Panc1 (cell line): Measurements from ENCODE around the gene STARD5. TPM values are rescaled to one million over a fixed set of nuclear protein-coding genes. Genes with fewer than 3 reads are reported as not detected.

Experiments
- ATAC-seq: fragments of 200-7000 bp; cut with Tn5 transposase; 2 replicates; pipeline ENCODE4 v1.9.1; 2020; ENCODE audit warnings: mild to moderate bottlenecking, moderate library complexity
- BruUV-seq: library from RNA; stranded (reverse); fragments of 400-500 nt; replicated peaks from 2 replicates; lab custom pipeline; 2021; lab: Mats Ljungman, UMichigan
- CTCF ChIA-PET: fragments of 300-600 bp; sonication (Branson Sonifier 250); formaldehyde crosslinking; loops from one replicate; lab custom pipeline; 2022; ENCODE audit warnings: antibody characterized with exemption; lab: Charles Lee
- POLR2A ChIA-PET: fragments of 300-600 bp; sonication (Branson Sonifier 250); formaldehyde crosslinking; loops from one replicate; lab custom pipeline; 2022; ENCODE audit warnings: antibody characterized with exemption; lab: Charles Lee
- DNase-seq: peaks from one replicate; pipeline ENCODE4 v3.0.0-alpha.2; 2010; ENCODE audit warnings: low read depth, low spot score
- H3K27ac ChIP-seq: 2 replicates; pipeline ENCODE4 v1.5.1; 2011; ENCODE audit warnings: mild to moderate bottlenecking, low read length, inconsistent platforms
- H3K27me3 ChIP-seq: fragments of 200-500 bp; sonication (Bioruptor generic); 2 replicates; pipeline ENCODE4 v1.6.0; 2014; ENCODE audit warnings: low read length, inconsistent platforms; ENCODE audit not compliant: control insufficient read depth, insufficient read depth
- H3K36me3 ChIP-seq: fragments of 200-500 bp; sonication (Bioruptor generic); 2 replicates; pipeline ENCODE4 v1.5.1; 2014; ENCODE audit warnings: inconsistent platforms, mild to moderate bottlenecking, low read length, moderate library complexity; ENCODE audit not compliant: control insufficient read depth, insufficient read depth
- H3K4me1 ChIP-seq: 2 replicates; pipeline ENCODE4 v1.5.1; 2011; ENCODE audit warnings: inconsistent platforms, mild to moderate bottlenecking, low read length, moderate library complexity; ENCODE audit not compliant: control insufficient read depth, insufficient read depth
- H3K4me3 ChIP-seq, 2 experiments: 2 replicates each; pipeline ENCODE4 v1.5.1; 2011 to 2012; ENCODE audit warnings: low read depth in 2 of 2, low read length in 2 of 2, mild to moderate bottlenecking in 2 of 2, inconsistent platforms in 1 of 2, moderate library complexity in 1 of 2
- H3K9me3 ChIP-seq: fragments of 200-500 bp; sonication (Bioruptor generic); 2 replicates; pipeline ENCODE4 v1.5.1; 2014; ENCODE audit warnings: low read depth, mild to moderate bottlenecking, inconsistent platforms, low read length, moderate library complexity; ENCODE audit not compliant: control insufficient read depth, insufficient read depth
- CTCF ChIP-seq: fragments of 450-650 bp; IDR thresholded peaks from 2 replicates; pipeline ENCODE4 v1.5.1; 2017; ENCODE audit warnings: mild to moderate bottlenecking
- POLR2AphosphoS5 ChIP-seq: IDR thresholded peaks from 2 replicates; pipeline ENCODE4 v1.6.1; 2012; ENCODE audit warnings: mild to moderate bottlenecking, low read depth, low read length, moderate library complexity
- SIN3A ChIP-seq: IDR thresholded peaks from 2 replicates; pipeline ENCODE4 v1.6.1; 2012; ENCODE audit warnings: low read depth, mild to moderate bottlenecking, low read length, moderate library complexity, borderline replicate concordance; ENCODE audit not compliant: insufficient read depth
- TCF7L2 ChIP-seq: IDR thresholded peaks from 2 replicates; pipeline ENCODE4 v1.6.1; 2011; ENCODE audit warnings: mild to moderate bottlenecking, low read depth, low read length, inconsistent platforms
- in situ Hi-C: cut with HindIII; loops from 2 replicates; pipeline ENCODE4 v1.10.0; 2016; ENCODE audit warnings: low sequenced_read_pairs, low pct_unique_long_range_greater_than_20kb
- intact Hi-C: fragments of 100-400 bp; cut with micrococcal nuclease; formaldehyde crosslinking; loops from one replicate; pipeline ENCODE4 v1.10.0; 2022; ENCODE audit not compliant: unreplicated experiment
- total RNA-seq: library from RNA; stranded (reverse); gene quantifications from one replicate; pipeline ENCODE4 v1.2.1, GENCODE V29; 2021; ENCODE audit not compliant: unreplicated experiment
- TF ChIP-seq, protein P1 (sequence below), 2 experiments: IDR thresholded peaks; 2 replicates each; pipeline ENCODE4 v1.6.1; 2011 to 2012; ENCODE audit warnings: low read depth in 2 of 2, control low read depth in 1 of 2, low read length in 1 of 2, mild to moderate bottlenecking in 1 of 2, moderate library complexity in 1 of 2; ENCODE audit not compliant: insufficient read depth in 1 of 2

Gene STARD5
- total RNA-seq, 1 experiment from 2014 or later = 2.9 TPM

DNA sequence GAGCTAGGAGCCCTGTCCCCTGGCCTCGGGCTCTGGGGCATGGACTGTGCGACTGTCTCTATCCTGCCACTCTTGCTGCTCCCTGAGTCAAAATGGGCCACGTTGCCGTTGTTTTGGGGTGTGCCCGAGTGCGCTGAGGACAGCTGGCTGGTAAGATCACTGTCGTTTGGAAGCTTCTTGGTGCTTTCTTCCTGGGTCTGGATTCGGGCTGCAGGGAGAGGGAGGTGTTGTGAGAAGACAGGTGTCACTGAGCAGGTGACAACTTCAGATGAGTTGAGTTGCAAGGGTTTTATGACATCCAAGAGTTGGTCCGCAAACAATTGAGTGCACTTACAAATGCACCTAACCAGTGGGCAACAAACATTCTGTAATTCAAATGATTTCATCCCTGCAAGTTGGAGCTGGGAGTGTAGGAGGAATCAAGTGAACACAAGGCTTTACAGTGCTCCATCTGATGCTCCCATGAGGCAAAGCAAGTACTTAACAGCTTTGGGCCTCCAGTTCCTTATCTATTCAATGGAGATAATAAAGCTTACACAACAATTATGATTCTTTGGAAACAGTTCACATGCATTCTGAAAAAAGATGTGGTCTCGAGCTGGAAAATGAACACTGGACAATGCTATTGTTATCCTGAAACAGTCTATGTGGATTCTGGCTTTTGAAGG is 11.0 kb upstream of the STARD5 start:
- TF ChIP-seq, protein P1, sequence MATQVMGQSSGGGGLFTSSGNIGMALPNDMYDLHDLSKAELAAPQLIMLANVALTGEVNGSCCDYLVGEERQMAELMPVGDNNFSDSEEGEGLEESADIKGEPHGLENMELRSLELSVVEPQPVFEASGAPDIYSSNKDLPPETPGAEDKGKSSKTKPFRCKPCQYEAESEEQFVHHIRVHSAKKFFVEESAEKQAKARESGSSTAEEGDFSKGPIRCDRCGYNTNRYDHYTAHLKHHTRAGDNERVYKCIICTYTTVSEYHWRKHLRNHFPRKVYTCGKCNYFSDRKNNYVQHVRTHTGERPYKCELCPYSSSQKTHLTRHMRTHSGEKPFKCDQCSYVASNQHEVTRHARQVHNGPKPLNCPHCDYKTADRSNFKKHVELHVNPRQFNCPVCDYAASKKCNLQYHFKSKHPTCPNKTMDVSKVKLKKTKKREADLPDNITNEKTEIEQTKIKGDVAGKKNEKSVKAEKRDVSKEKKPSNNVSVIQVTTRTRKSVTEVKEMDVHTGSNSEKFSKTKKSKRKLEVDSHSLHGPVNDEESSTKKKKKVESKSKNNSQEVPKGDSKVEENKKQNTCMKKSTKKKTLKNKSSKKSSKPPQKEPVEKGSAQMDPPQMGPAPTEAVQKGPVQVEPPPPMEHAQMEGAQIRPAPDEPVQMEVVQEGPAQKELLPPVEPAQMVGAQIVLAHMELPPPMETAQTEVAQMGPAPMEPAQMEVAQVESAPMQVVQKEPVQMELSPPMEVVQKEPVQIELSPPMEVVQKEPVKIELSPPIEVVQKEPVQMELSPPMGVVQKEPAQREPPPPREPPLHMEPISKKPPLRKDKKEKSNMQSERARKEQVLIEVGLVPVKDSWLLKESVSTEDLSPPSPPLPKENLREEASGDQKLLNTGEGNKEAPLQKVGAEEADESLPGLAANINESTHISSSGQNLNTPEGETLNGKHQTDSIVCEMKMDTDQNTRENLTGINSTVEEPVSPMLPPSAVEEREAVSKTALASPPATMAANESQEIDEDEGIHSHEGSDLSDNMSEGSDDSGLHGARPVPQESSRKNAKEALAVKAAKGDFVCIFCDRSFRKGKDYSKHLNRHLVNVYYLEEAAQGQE (IDR thresholded peaks at IDR 0.05; ENCODE audit: insufficient read depth in 1 of 2, low read depth in 2 of 2, low read length in 1 of 2) = no peak
- TF ChIP-seq SIN3A (no peak), TCF7L2 (no peak), POLR2AphosphoS5 (no peak)
- ChIA-PET CTCF (interaction anchor here (0.7 kb wide), 1 partner anchor 11 kb away, joined by 3 read pairs; the partner anchor contains the start of gene STARD5), POLR2A (no interaction called here)
- intact Hi-C loops (no loop called here), in situ Hi-C loops (no loop called here)
- no TSS peak for BruUV-seq
- DNase-seq (no peak), ATAC-seq (no peak)
- no peaks in the 10 kb centered on the region for H3K9me3 ChIP-seq
- H3K27ac ChIP-seq = no peak overlapping the region
- H3K4me3 ChIP-seq = no peak overlapping the region
- peaks cover 2% of the 10 kb centered on the region for H3K27me3 ChIP-seq
- no peaks in the 10 kb centered on the region for H3K36me3 ChIP-seq
- H3K4me1 ChIP-seq = peaks cover 5% of the 10 kb centered on the region; the same call in 1 of the 2 replicates

DNA sequence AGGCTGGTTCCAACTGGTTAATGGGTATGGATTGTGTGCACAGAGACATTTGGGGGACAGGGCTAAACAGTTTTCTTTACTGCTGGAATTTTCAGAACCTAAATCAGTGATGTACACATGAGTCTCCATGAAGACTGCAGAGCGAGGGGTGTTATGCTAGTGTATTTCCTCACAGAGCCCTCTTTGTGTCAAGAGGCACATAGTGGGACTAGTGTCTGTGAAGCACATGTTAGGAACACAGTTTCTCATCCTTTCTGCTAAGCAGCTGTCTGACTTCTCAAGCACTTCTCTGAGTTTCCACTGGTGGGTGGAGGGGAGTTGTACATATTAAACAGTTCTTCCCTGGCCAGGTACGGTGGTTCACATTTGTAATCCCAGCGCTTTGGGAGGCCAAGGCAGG is 9.4 kb upstream of the STARD5 start:
- Histone ChIP-seq H3K4me3 (no peak overlapping the region), H3K9me3 (no peaks in the 10 kb centered on the region), H3K27ac (no peak overlapping the region), H3K27me3 (no peaks in the 10 kb centered on the region), H3K36me3 (no peaks in the 10 kb centered on the region), H3K4me1 (peaks cover under 1% of the 10 kb centered on the region; the same call in 1 of the 2 replicates)
- intact Hi-C loops (no loop called here), in situ Hi-C loops (no loop called here)
- no TSS peak for BruUV-seq
- no peak for ATAC-seq
- no peak for DNase-seq
- ChIA-PET POLR2A (no interaction called here), CTCF (no interaction called here)
- TF ChIP-seq SIN3A = no peak
- TF ChIP-seq, protein P1 (IDR thresholded peaks at IDR 0.05; ENCODE audit: insufficient read depth in 1 of 2, low read depth in 2 of 2, low read length in 1 of 2) = no peak
- no peak for TF ChIP-seq TCF7L2
- TF ChIP-seq CTCF = no peak
- no peak for TF ChIP-seq POLR2AphosphoS5
